ENCODE results near the gene JAKMIP1.

DNA sequence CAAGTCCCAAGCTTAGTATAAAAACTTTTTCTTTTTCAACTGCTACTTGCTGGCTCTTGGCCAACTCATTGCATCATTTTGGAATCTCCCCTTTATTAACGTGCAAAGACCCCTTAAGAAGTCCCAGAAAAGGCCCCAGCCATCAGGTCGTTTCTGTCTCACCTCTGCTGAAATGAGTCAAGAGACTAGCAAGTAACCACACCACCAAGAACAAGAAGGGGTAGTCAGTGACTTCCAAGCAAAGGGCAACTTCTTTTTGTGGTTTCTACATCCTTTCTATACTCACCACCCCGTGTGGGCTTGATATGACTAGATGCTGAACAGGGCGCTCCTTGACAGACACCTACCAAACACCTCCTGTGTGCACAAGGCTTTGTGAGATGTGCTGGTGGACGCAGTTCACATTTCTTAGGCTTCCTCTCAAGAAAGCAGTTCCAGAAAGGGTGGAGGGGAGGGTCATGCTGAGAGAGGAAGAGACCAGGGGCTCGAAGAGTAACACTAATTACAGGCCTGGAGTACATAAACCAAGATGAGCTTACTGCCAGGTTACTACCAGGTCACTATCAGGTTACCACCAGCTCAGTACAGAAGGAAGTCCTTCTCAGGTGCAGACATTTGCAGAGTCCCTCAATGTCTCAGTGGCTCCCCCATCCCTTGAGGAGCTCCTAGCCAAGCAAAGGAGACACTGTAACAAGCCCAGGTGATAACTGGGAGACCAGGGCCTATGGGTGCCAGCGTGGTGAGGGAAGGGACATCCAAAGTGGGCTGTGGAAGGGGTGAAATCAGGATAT, 19.3 kb downstream of the JAKMIP1 start:
- TF ChIP-seq, protein P1, sequence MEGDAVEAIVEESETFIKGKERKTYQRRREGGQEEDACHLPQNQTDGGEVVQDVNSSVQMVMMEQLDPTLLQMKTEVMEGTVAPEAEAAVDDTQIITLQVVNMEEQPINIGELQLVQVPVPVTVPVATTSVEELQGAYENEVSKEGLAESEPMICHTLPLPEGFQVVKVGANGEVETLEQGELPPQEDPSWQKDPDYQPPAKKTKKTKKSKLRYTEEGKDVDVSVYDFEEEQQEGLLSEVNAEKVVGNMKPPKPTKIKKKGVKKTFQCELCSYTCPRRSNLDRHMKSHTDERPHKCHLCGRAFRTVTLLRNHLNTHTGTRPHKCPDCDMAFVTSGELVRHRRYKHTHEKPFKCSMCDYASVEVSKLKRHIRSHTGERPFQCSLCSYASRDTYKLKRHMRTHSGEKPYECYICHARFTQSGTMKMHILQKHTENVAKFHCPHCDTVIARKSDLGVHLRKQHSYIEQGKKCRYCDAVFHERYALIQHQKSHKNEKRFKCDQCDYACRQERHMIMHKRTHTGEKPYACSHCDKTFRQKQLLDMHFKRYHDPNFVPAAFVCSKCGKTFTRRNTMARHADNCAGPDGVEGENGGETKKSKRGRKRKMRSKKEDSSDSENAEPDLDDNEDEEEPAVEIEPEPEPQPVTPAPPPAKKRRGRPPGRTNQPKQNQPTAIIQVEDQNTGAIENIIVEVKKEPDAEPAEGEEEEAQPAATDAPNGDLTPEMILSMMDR (IDR thresholded peaks at IDR 0.05; ENCODE audit: low read depth, low read length, poor library complexity, severe bottlenecking) = no peak
- TF ChIP-seq EZH2phosphoT487 (IDR thresholded peaks at IDR 0.05; ENCODE audit: borderline replicate concordance, low read length) = no peak
